Measurements from ENCODE around the gene LXN.
"Not testable (repeated sequence)": the region's sequence is repeated elsewhere in the genome, so short reads cannot be mapped to it uniquely, and the experiment has no call there.

Gene LXN

DNA sequence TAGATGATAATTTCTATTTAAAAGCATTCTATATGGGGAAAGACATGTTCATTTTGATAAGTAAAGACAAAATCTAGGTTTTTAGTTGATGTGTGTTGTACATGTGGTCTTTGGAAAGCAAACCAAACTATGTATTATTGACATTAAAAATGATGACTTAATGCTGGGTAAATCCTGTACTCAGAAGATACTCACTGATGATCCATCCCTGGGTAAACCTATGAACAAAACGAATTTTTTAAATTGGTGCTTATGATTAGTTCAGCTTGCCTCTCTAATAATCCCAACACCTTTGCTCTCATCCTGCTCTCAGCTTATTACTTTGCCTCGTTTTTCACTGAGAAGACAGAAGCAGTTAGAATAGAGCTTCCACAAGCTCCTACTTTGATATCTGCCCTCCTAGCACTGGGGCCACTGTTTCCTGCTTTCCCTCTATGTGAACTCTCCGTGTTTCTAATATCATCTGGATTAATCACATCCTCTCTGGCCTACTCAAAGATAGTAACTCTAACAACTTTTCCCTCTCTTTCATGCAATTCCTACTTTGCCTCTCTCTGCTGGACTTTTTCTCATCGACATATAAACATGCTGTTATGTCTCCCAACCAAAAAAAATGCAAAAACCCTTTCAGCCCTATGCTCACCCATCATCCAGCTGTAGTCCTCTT lies 30.5 kb upstream of the LXN start:
- H3K9ac ChIP-seq (ENCODE audit: low read depth, low read length): no peak overlapping the region

DNA sequence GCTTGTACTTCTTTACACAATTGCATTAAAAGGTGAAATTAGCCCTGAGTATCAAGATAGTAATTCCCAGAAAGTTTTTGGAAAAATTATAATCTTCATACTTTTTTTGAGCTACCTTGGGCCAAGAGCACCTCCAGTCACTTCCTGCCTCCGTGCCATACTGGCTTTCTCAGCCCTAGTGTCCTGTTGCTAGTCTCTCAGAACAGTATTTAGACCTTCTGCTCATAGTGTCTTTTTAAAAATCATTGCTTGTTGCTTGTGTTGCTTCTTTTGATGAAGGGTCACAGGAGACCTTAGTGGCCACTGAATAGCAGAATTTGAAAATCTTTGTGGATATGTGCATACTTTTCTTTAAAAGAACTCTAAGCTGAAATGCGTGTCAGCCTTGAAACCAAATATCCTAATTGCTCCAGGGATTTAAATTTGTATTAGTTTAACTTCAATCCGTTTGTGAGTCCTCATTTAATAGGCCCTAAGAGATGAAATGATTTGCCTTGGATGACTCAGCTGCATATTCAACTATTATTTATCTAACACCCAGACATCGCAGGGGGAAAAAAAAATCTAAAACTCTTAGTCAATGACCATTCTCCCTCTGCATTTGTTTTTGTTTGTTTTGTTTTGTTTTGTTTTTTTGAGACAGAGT lies 29.1 kb upstream of the LXN start:
- Histone ChIP-seq H3K36me3 (ENCODE audit: insufficient read depth, low read length) (peaks cover 3% of the 10 kb centered on the region; the same call in 1 of the 2 replicates), H3K27ac (ENCODE audit: low read depth, low read length) (no peak overlapping the region)

More for the DNA sequence above, 30.5 kb upstream of the LXN start:
- no peak overlapping the region for H3K27ac ChIP-seq (ENCODE audit: low read depth, low read length)
- no peaks in the 10 kb centered on the region for H3K27me3 ChIP-seq (ENCODE audit: insufficient read depth, low read length)
- no peaks in the 10 kb centered on the region for H3K4me1 ChIP-seq (ENCODE audit: insufficient read depth, low read length)
- no peaks in the 10 kb centered on the region for H3K9me3 ChIP-seq (ENCODE audit: insufficient read depth, low read depth, low read length)
- H3K36me3 ChIP-seq (ENCODE audit: insufficient read depth, low read length): peaks cover 8% of the 10 kb centered on the region
- H3K4me3 ChIP-seq (ENCODE audit: low read length): no peak overlapping the region
- WGBS: 94% methylated on average over 4 of the region's 4 CpGs

DNA sequence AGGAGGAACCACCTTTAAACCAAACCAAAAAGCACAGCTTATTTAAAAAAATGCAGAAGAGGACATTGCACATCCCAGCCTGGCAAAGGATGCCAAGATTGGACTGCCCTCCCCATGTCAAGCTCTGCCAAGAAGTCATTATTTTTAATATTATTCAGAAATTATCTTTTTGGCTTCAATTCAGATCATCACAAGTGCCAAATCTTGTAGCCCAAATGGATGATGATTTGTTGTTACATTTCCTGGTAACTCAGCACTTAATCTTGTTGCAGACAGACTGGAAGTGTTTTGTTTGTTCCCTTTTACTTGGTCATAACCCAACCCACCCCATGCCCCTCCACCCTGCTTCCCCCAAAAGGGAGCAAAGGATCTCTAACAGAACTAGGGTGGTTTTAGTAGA lies 28.1 kb upstream of the LXN start:
- Histone ChIP-seq H3K36me3 (ENCODE audit: insufficient read depth, low read length) (peaks cover 3% of the 10 kb centered on the region; the same call in 1 of the 2 replicates), H3K27ac (ENCODE audit: low read depth, low read length) (no peak overlapping the region), H3K27me3 (ENCODE audit: insufficient read depth, low read length) (no peaks in the 10 kb centered on the region), H3K9ac (ENCODE audit: low read depth, low read length) (no peak overlapping the region), H3K9me3 (ENCODE audit: insufficient read depth, low read depth, low read length) (no peaks in the 10 kb centered on the region), H3K4me3 (ENCODE audit: low read length) (no peak overlapping the region), H3K4me1 (ENCODE audit: insufficient read depth, low read length) (no peaks in the 10 kb centered on the region)

More for the DNA sequence above, 29.1 kb upstream of the LXN start:
- Histone ChIP-seq H3K4me3 (ENCODE audit: low read length) (no peak overlapping the region), H3K27me3 (ENCODE audit: insufficient read depth, low read length) (no peaks in the 10 kb centered on the region), H3K9ac (ENCODE audit: low read depth, low read length) (no peak overlapping the region), H3K4me1 (ENCODE audit: insufficient read depth, low read length) (no peaks in the 10 kb centered on the region), H3K9me3 (ENCODE audit: insufficient read depth, low read depth, low read length) (no peaks in the 10 kb centered on the region)
- 80% methylated on average over 2 of the region's 4 CpGs for WGBS

DNA sequence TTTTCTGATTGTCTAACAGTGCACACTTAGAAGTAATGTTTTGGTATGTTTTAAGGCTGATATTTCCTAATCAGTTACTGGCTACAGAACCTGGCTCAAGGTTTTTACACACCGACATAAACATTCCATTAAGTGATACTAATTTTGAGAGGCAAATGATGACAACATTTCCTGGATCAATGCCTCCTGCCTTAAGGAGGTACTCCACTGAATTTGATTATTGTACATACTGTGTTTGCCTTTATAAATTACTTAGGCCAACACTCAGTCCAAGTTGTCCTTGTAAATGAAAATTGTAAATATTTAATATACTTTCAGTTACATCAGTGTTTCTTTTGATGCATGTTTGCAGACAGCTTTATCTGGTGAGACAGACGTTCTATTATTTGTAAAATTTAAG lies 24.2 kb upstream of the LXN start:
- no peak overlapping the region for H3K27ac ChIP-seq (ENCODE audit: low read depth, low read length)
- WGBS: 100% methylated on average over 1 of the region's 2 CpGs
- no peaks in the 10 kb centered on the region for H3K27me3 ChIP-seq (ENCODE audit: insufficient read depth, low read length)
- no peak overlapping the region for H3K4me3 ChIP-seq (ENCODE audit: low read length)
- H3K9me3 ChIP-seq (ENCODE audit: insufficient read depth, low read depth, low read length): no peaks in the 10 kb centered on the region
- peaks cover 22% of the 10 kb centered on the region for H3K36me3 ChIP-seq (ENCODE audit: insufficient read depth, low read length)
- H3K4me1 ChIP-seq (ENCODE audit: insufficient read depth, low read length): no peaks in the 10 kb centered on the region
- H3K9ac ChIP-seq (ENCODE audit: low read depth, low read length): no peak overlapping the region

DNA sequence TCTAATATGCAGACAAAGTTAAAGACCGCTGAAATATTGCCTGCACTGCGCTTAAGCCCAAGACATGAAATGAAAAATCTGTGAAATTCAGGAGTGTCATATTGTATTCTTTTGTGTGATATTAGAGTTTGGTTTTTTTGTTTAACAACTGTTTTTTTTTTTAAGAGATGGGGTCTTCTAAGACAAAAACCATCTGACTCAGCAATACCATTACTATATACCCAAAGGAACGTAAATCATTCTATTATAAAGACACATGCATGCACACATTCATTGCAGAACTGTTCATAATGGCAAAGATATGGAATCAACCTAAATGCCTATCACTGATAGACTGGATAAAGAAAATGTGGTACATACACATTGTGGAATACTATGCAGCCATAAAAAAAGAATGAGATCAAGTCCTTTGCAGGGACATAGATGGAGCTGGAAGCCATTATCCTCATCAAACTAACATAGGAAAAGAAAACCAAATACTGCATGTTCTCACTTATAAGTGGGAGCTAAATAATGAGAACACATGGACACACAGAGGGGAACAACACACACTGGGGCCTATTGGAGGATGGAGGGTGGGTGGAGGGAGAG lies 21.5 kb upstream of the LXN start:
- WGBS: 76% methylated on average over 3 of the region's 3 CpGs
- not testable (repeated sequence) for H3K27me3 ChIP-seq (ENCODE audit: insufficient read depth, low read length); H3K27ac ChIP-seq (ENCODE audit: low read depth, low read length); H3K9me3 ChIP-seq (ENCODE audit: insufficient read depth, low read depth, low read length); H3K4me3 ChIP-seq (ENCODE audit: low read length); H3K9ac ChIP-seq (ENCODE audit: low read depth, low read length); H3K4me1 ChIP-seq (ENCODE audit: insufficient read depth, low read length)
- peaks cover 34% of the 10 kb centered on the region for H3K36me3 ChIP-seq (ENCODE audit: insufficient read depth, low read length)

DNA sequence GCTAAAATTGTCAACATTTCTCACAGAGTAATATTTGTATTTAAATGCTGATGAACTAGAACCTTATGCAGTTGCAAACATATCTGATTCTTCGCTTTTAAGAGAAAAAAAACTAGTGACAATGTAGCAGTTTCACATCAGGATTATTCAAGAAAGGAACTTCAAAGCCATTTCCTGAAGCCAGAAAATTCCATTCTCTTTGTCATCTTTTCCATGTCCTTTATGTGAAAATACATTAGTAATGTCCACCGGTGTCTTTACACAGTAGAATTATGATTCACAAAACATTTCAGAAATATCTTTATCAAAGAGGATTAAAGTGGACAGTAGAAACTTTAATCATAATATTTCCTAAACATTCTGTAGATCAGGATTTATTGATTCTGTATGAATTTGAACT lies 12.7 kb upstream of the LXN start:
- Histone ChIP-seq H3K27ac (ENCODE audit: low read depth, low read length) (no peak overlapping the region), H3K4me1 (ENCODE audit: insufficient read depth, low read length) (no peaks in the 10 kb centered on the region), H3K4me3 (ENCODE audit: low read length) (no peak overlapping the region), H3K27me3 (ENCODE audit: insufficient read depth, low read length) (no peaks in the 10 kb centered on the region), H3K36me3 (ENCODE audit: insufficient read depth, low read length) (peaks cover 27% of the 10 kb centered on the region), H3K9ac (ENCODE audit: low read depth, low read length) (no peak overlapping the region), H3K9me3 (ENCODE audit: insufficient read depth, low read depth, low read length) (no peaks in the 10 kb centered on the region)
- 77% methylated on average over 1 of the region's 2 CpGs for WGBS

DNA sequence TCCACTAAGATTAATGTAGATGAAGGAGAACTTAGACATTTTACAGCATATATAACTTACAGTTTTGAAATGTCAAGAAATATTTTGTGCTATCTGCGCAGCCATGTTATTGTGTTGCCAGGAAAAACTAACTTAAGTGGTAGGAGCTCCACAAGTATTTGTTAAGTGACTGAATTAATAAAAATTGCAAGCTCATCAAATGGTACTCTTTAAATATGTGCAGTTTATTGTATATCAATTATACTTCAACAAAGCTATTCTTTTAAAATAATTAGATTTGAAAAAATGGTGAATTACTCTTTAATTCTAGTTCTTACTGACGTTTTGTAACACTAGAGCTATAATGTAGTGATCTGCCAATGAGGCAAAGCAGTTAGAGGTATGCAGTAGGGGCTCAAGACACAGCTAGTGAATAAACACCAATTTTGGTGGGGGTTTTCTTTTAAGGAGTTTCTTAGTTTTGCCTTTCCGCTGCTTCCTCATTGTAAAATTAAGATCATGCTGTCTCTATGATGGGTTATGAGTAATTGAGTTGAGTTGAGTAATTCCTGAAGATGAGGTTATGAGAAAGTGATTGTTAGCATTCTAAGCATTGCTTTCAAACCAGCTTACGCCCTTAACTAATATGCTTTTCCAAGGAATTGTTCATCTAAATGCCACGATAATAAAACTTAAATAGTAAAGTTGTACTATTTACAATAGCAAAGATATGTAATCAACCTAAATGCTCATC lies 10.9 kb upstream of the LXN start:
- WGBS: 95% methylated on average over 3 of the region's 5 CpGs
- no peak overlapping the region for H3K27ac ChIP-seq (ENCODE audit: low read depth, low read length)

DNA sequence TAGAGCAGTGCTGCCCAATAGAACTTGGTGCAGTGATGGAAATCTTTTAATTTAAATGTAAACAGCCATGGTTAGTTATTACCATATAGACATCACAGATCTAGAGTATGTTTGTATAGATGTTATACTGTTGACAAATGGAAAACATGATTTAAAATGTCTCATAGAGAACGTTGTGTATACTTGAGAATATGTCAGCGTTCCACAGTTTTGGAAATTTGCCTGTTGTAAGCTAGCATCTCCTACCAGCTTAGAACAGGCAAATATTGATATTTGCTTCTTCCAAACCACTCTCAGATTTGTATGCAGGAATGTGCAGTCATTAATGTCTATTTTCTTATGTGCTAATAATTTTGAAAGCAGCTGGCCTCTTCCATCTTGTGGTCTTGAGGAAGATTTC lies 8.4 kb upstream of the LXN start:
- Histone ChIP-seq H3K4me3 (ENCODE audit: low read length) (no peak overlapping the region), H3K36me3 (ENCODE audit: insufficient read depth, low read length) (peaks cover 30% of the 10 kb centered on the region), H3K4me1 (ENCODE audit: insufficient read depth, low read length) (no peaks in the 10 kb centered on the region), H3K9ac (ENCODE audit: low read depth, low read length) (no peak overlapping the region), H3K27ac (ENCODE audit: low read depth, low read length) (no peak overlapping the region), H3K27me3 (ENCODE audit: insufficient read depth, low read length) (no peaks in the 10 kb centered on the region), H3K9me3 (ENCODE audit: insufficient read depth, low read depth, low read length) (no peaks in the 10 kb centered on the region)
- WGBS: 87% methylated on average over 2 of the region's 2 CpGs

More for the DNA sequence above, 10.9 kb upstream of the LXN start:
- no peaks in the 10 kb centered on the region for H3K9me3 ChIP-seq (ENCODE audit: insufficient read depth, low read depth, low read length)
- no peak overlapping the region for H3K9ac ChIP-seq (ENCODE audit: low read depth, low read length)
- no peaks in the 10 kb centered on the region for H3K4me1 ChIP-seq (ENCODE audit: insufficient read depth, low read length)
- H3K36me3 ChIP-seq (ENCODE audit: insufficient read depth, low read length): peaks cover 31% of the 10 kb centered on the region
- no peak overlapping the region for H3K4me3 ChIP-seq (ENCODE audit: low read length)
- no peaks in the 10 kb centered on the region for H3K27me3 ChIP-seq (ENCODE audit: insufficient read depth, low read length)

DNA sequence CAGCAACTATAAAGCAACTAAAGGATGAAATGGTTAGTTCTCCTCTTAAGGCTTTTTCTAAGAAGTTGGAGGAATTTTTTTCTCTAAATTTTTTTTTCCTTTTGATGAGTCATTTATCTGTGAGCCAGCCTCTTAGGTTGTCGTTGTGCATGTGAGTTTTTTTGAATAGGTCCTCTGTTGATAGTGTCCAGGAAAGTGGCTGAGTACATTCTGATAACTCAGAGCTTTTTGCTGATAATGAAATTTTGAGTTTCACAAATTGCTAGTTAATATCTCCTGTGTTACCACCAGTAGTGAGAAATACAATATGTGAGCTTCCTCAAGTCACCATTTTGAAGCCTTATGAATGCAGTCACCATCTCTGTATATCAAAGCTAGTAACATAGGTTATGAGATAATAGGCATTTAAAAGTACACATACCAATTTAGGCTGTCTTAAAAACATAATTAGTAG lies 7.1 kb upstream of the LXN start:
- Histone ChIP-seq H3K4me1 (ENCODE audit: insufficient read depth, low read length) (no peaks in the 10 kb centered on the region), H3K27me3 (ENCODE audit: insufficient read depth, low read length) (no peaks in the 10 kb centered on the region), H3K4me3 (ENCODE audit: low read length) (no peak overlapping the region), H3K27ac (ENCODE audit: low read depth, low read length) (no peak overlapping the region), H3K36me3 (ENCODE audit: insufficient read depth, low read length) (peaks cover 18% of the 10 kb centered on the region), H3K9ac (ENCODE audit: low read depth, low read length) (no peak overlapping the region), H3K9me3 (ENCODE audit: insufficient read depth, low read depth, low read length) (no peaks in the 10 kb centered on the region)
- 80% methylated on average over 1 of the region's 1 CpG for WGBS

DNA sequence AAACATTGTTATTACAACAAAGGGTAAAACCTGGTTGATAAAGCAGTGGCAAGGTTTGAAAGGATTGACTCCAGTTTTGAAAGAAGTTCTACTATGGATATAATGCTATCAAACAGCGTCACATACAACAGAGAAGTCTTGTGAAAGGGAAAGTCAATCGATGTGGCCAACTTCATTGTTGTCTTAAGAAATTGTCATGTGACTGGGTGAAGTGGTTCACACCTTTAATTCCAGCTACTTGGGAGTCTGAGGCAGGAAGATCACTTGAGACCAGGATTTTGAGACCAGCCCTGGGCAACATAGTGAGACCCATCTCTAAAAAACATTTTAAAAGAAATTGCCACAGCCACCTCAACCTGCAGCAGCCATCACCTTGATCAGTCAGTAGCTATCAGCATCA lies 6.2 kb upstream of the LXN start:
- WGBS: 92% methylated on average over 2 of the region's 2 CpGs
- Histone ChIP-seq H3K27ac (ENCODE audit: low read depth, low read length) (no peak overlapping the region), H3K9ac (ENCODE audit: low read depth, low read length) (no peak overlapping the region), H3K9me3 (ENCODE audit: insufficient read depth, low read depth, low read length) (no peaks in the 10 kb centered on the region), H3K27me3 (ENCODE audit: insufficient read depth, low read length) (no peaks in the 10 kb centered on the region), H3K4me1 (ENCODE audit: insufficient read depth, low read length) (no peaks in the 10 kb centered on the region), H3K36me3 (ENCODE audit: insufficient read depth, low read length) (peaks cover 14% of the 10 kb centered on the region; the same call in 1 of the 2 replicates), H3K4me3 (ENCODE audit: low read length) (no peak overlapping the region)

DNA sequence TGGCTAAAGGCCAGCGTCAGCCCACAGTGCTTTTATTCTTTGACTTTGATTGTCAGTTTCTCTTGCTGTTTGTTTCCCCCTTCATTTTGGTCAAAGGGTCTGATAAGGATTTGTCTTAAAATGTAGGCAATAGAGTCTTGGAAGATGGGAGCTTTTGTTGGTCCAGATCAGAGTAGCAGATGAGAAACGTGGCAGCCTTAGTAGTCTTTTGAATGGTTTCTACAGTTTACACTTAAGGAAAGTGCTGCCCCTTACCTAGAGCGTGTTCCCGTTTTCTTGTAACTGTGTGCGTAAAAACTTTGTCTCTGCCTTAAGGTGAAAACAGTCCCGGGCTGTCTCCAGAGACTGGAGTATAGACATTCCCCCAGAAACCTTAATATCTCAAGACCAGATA lies 630 bp downstream of the LXN start:
- Histone ChIP-seq H3K4me3 (ENCODE audit: low read length) (peak overlapping the region; percentile 70), H3K27ac (ENCODE audit: low read depth, low read length) (peak overlapping the region; percentile 56; the same call in 1 of the 2 replicates), H3K4me1 (ENCODE audit: insufficient read depth, low read length) (peaks cover 12% of the 10 kb centered on the region; the same call in 1 of the 2 replicates), H3K27me3 (ENCODE audit: insufficient read depth, low read length) (no peaks in the 10 kb centered on the region), H3K36me3 (ENCODE audit: insufficient read depth, low read length) (peaks cover 35% of the 10 kb centered on the region), H3K9ac (ENCODE audit: low read depth, low read length) (peak overlapping the region; percentile 61), H3K9me3 (ENCODE audit: insufficient read depth, low read depth, low read length) (no peaks in the 10 kb centered on the region)
- WGBS: 32% methylated on average over 6 of the region's 6 CpGs

All from HUES64 (cell line).